Measurements from ENCODE around the gene ZNF275.
"Not testable (repeated sequence)": the region's sequence is repeated elsewhere in the genome, so short reads cannot be mapped to it uniquely, and the experiment has no call there.

Gene ZNF275

GRCh38 chrX:153333821-153334653, at the start of gene ZNF275:
ZNF275 (plus strand) TSS chrX:153334153; CDS start chrX:153336680, 2,527 bp downstream.
- peak; percentile 83 for DNase-seq

- DNase-seq, result not testable (repeated sequence)
Observed at GRCh38 chrX:153285678-153286077, 48.3 kb upstream of the ZNF275 start.

- DNase-seq, result not testable (repeated sequence)
Observed at GRCh38 chrX:153288807-153289206, 45.1 kb upstream of the ZNF275 start.

- DNase-seq, result not testable (repeated sequence)
Observed at GRCh38 chrX:153293485-153294071, 40.4 kb upstream of the ZNF275 start.

- DNase-seq, result no peak
Observed at GRCh38 chrX:153297376-153297775, 36.6 kb upstream of the ZNF275 start.

- DNase-seq, result no peak
Observed at GRCh38 chrX:153299855-153300254, 34.1 kb upstream of the ZNF275 start.

GRCh38 chrX:153301746-153302145, 32.2 kb upstream of the ZNF275 start:
- no peak for DNase-seq

GRCh38 chrX:153302796-153303195, 31.2 kb upstream of the ZNF275 start:
- no peak for DNase-seq

GRCh38 chrX:153303276-153304262, 30.4 kb upstream of the ZNF275 start:
- no peak for DNase-seq

- no peak for DNase-seq
Observed at GRCh38 chrX:153304988-153305736, 28.8 kb upstream of the ZNF275 start.

GRCh38 chrX:153305972-153306371, 28.0 kb upstream of the ZNF275 start:
- no peak for DNase-seq

GRCh38 chrX:153306527-153307115, 27.3 kb upstream of the ZNF275 start:
- no peak for DNase-seq

GRCh38 chrX:153307276-153308178, 26.4 kb upstream of the ZNF275 start:
- DNase-seq, result no peak

- no peak for DNase-seq
Observed at GRCh38 chrX:153310901-153311300, 23.1 kb upstream of the ZNF275 start.

GRCh38 chrX:153312041-153312440, 21.9 kb upstream of the ZNF275 start:
- no peak for DNase-seq

GRCh38 chrX:153312842-153313241, 21.1 kb upstream of the ZNF275 start:
- DNase-seq, result no peak

- DNase-seq, result no peak
Observed at GRCh38 chrX:153317306-153317705, 16.6 kb upstream of the ZNF275 start.

- no peak for DNase-seq
Observed at GRCh38 chrX:153317996-153318722, 15.8 kb upstream of the ZNF275 start.

GRCh38 chrX:153318811-153319210, 15.1 kb upstream of the ZNF275 start:
- DNase-seq, result no peak

Measured in CD4-positive, alpha-beta T cell treated with Interferon gamma for 1 hour (primary cell).